ENCODE results near the gene CD48. TPM values are rescaled to one million over a fixed set of nuclear protein-coding genes. Genes with fewer than 3 reads are reported as not detected.
"Not testable (repeated sequence)": the region's sequence is repeated elsewhere in the genome, so short reads cannot be mapped to it uniquely, and the experiment has no call there.

The CD48 gene
- total and polyA plus RNA-seq, 2 donors, result 7.0 to 7.5 TPM

DNA sequence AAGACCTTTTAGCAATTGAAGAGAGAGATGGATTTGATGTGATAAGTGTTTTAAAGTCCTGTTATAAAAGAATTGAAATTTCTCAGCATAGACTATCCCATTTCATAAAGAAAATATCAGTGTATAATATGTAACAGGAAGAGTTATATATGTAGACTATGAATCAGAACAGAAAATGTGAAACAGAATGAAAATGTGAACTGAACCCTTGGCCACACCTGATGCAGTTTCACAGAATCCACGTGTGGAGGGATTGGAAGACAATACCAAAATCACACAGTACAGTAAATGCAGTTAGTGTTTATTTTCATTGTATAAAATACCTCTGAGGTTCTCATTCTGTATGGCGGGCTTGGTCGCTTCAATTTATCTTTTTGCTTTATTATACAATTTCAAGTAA, 54.9 kb downstream of the CD48 start:
- WGBS, result 45% methylated on average over 3 of the region's 3 CpGs

DNA sequence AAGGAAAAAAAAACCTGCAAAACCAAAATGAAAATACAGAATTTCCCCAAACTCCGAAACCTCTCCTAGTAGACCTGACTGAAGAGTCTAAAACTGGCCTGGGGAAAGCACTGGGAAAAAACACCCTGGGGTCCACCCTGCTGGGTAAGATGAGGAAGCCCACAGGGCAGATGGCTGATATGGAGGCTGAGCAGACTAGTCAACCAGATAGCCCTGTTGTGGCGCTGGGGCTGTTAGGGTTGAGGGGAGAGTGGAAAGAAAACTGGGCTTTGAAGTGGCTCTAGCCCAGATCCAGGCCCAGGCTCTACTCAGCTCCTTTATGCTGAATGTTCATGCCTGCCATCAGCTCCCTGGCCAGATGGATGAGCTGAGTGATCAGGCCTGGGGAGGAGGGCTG, 58.0 kb downstream of the CD48 start:
- H3K27ac ChIP-seq (ENCODE audit: low read depth), result no peak overlapping the region
- H3K4me1 ChIP-seq (ENCODE audit: insufficient read depth), result no peaks in the 10 kb centered on the region
- no peak for DNase-seq (ENCODE audit: extremely low spot score)
- H3K36me3 ChIP-seq (ENCODE audit: insufficient read depth), result no peaks in the 10 kb centered on the region
- no peak overlapping the region for H3K4me3 ChIP-seq (ENCODE audit: low read depth, low read length)
- 97% methylated on average over 2 of the region's 2 CpGs for WGBS

More for the DNA sequence above, 54.9 kb downstream of the CD48 start:
- Histone ChIP-seq H3K4me3 (ENCODE audit: low read depth, low read length) (no peak overlapping the region), H3K36me3 (ENCODE audit: insufficient read depth) (no peaks in the 10 kb centered on the region), H3K27ac (ENCODE audit: low read depth) (no peak overlapping the region), H3K4me1 (ENCODE audit: insufficient read depth) (no peaks in the 10 kb centered on the region)
- DNase-seq (ENCODE audit: extremely low spot score), result no peak

DNA sequence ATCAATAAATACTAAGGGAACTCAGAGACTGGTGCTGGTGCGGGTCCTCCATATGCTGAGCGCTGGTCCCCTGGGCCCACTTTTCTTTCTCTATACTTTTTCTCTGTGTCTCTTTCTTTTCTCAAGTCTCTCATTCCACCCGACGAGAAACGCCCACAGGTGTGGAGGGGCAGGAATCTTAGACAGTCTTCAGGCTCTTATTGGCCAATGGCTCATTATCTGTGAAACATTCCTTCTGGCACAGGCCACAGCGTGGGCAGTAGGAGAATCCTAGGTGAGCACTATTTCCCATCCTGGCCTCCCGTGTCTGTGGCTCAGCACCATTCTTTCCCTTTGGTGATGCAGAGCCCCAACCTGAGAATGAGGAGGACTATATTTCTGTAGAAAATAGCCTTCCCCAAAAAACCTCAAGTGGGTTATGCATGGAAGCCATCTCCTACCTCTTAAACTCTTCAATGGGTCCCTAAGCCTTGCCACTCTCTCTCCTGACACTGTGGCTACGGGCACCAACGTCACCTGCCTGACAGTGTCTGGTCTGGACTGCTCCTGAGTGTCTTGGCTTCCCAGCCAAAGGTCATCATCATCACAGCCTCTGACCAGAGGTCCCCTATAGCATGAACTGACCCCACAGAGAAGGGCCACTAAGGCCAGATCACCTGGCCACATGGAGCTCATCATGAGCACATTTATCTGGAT, 58.5 kb downstream of the CD48 start:
- Histone ChIP-seq H3K36me3 (ENCODE audit: insufficient read depth) (no peaks in the 10 kb centered on the region), H3K4me3 (ENCODE audit: low read depth, low read length) (no peak overlapping the region), H3K27ac (ENCODE audit: low read depth) (no peak overlapping the region), H3K4me1 (ENCODE audit: insufficient read depth) (no peaks in the 10 kb centered on the region)
- 90% methylated on average over 9 of the region's 9 CpGs for WGBS
- DNase-seq (ENCODE audit: extremely low spot score), result no peak

GRCh38 chr1:160652065-160652641, 59.5 kb downstream of the CD48 start:
- DNase-seq (ENCODE audit: extremely low spot score); H3K36me3 ChIP-seq (ENCODE audit: insufficient read depth): not testable (repeated sequence)

GRCh38 chr1:160651433-160652064, 60.1 kb downstream of the CD48 start:
- no peak overlapping the region for H3K27ac ChIP-seq (ENCODE audit: low read depth)
- H3K4me3 ChIP-seq (ENCODE audit: low read depth, low read length), result no peak overlapping the region
- WGBS, result 22% methylated on average over 1 of the region's 1 CpG
- H3K36me3 ChIP-seq (ENCODE audit: insufficient read depth), result no peaks in the 10 kb centered on the region
- DNase-seq (ENCODE audit: extremely low spot score), result no peak
- no peaks in the 10 kb centered on the region for H3K4me1 ChIP-seq (ENCODE audit: insufficient read depth)

More at GRCh38 chr1:160652065-160652641, 59.5 kb downstream of the CD48 start:
- H3K27ac ChIP-seq (ENCODE audit: low read depth); H3K4me3 ChIP-seq (ENCODE audit: low read depth, low read length); H3K4me1 ChIP-seq (ENCODE audit: insufficient read depth): not testable (repeated sequence)
- 22% methylated on average over 8 of the region's 8 CpGs for WGBS

- no peak for DNase-seq (ENCODE audit: extremely low spot score)
- Histone ChIP-seq H3K27ac (ENCODE audit: low read depth) (peak overlapping the region; percentile 11), H3K4me3 (ENCODE audit: low read depth, low read length) (peak overlapping the region; percentile 8), H3K4me1 (ENCODE audit: insufficient read depth) (no peaks in the 10 kb centered on the region), H3K36me3 (ENCODE audit: insufficient read depth) (no peaks in the 10 kb centered on the region)
- 79% methylated on average over 3 of the region's 3 CpGs for WGBS
These were observed 64.3 kb downstream of the CD48 start for GRCh38 chr1:160647329-160647720.

GRCh38 chr1:160646711-160647328, 64.8 kb downstream of the CD48 start, which contains the start of gene SLAMF1:
Gene SLAMF1 (minus strand): TSS chr1:160647044. CDS start chr1:160646945, 99 bp downstream.
- H3K27ac ChIP-seq (ENCODE audit: low read depth), result peak within 1 kb of the TSS; percentile 11
- 59% methylated on average over 11 of the region's 11 CpGs for WGBS

GRCh38 chr1:160646180-160646579, 65.4 kb downstream of the CD48 start:
- Histone ChIP-seq H3K4me1 (ENCODE audit: insufficient read depth) (no peaks in the 10 kb centered on the region), H3K27ac (ENCODE audit: low read depth) (no peak overlapping the region), H3K36me3 (ENCODE audit: insufficient read depth) (no peaks in the 10 kb centered on the region), H3K4me3 (ENCODE audit: low read depth, low read length) (peak overlapping the region; percentile 24)
- WGBS, result 94% methylated on average over 1 of the region's 1 CpG
- no peak for DNase-seq (ENCODE audit: extremely low spot score)

More at GRCh38 chr1:160646711-160647328, 64.8 kb downstream of the CD48 start, which contains the start of gene SLAMF1:
- Histone ChIP-seq H3K4me3 (ENCODE audit: low read depth, low read length) (peak within 1 kb of the TSS; percentile 24), H3K36me3 (ENCODE audit: insufficient read depth) (no peaks in the 10 kb centered on the region), H3K4me1 (ENCODE audit: insufficient read depth) (no peaks in the 10 kb centered on the region)
- DNase-seq (ENCODE audit: extremely low spot score), result no peak

GRCh38 chr1:160645386-160646130, 66.1 kb downstream of the CD48 start:
- no peak overlapping the region for H3K27ac ChIP-seq (ENCODE audit: low read depth)
- peak overlapping the region; percentile 24 for H3K4me3 ChIP-seq (ENCODE audit: low read depth, low read length)
- no peaks in the 10 kb centered on the region for H3K36me3 ChIP-seq (ENCODE audit: insufficient read depth)
- no peaks in the 10 kb centered on the region for H3K4me1 ChIP-seq (ENCODE audit: insufficient read depth)
- WGBS, result 85% methylated on average over 13 of the region's 13 CpGs
- no peak for DNase-seq (ENCODE audit: extremely low spot score)

GRCh38 chr1:160644399-160644798, 67.2 kb downstream of the CD48 start:
- no peak for DNase-seq (ENCODE audit: extremely low spot score)
- H3K4me3 ChIP-seq (ENCODE audit: low read depth, low read length), result no peak overlapping the region
- H3K4me1 ChIP-seq (ENCODE audit: insufficient read depth), result no peaks in the 10 kb centered on the region
- no peaks in the 10 kb centered on the region for H3K36me3 ChIP-seq (ENCODE audit: insufficient read depth)
- H3K27ac ChIP-seq (ENCODE audit: low read depth), result no peak overlapping the region

DNA sequence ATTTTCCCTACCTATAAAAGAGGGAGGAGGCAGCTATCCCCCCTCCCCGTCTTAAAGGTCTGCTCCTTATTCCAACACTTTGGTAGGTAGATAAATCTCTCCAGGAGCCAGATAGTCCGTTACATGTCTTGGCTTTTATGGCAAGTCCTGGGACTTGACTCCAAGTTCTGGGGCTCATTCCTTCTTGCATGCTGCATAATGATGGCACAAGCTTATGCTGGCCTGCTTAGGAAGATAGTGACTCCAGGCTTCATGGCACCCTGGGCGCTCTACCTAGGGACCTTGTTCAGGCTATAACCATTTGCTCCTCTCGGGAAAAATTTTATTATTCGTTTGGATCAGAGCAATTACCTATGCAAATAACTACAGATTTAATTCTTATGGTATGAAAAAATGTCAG, 68.5 kb downstream of the CD48 start:
- WGBS, result 88% methylated on average over 5 of the region's 5 CpGs
- no peak overlapping the region for H3K27ac ChIP-seq (ENCODE audit: low read depth)
- no peaks in the 10 kb centered on the region for H3K4me1 ChIP-seq (ENCODE audit: insufficient read depth)
- H3K36me3 ChIP-seq (ENCODE audit: insufficient read depth), result no peaks in the 10 kb centered on the region
- no peak for DNase-seq (ENCODE audit: extremely low spot score)
- no peak overlapping the region for H3K4me3 ChIP-seq (ENCODE audit: low read depth, low read length)

DNA sequence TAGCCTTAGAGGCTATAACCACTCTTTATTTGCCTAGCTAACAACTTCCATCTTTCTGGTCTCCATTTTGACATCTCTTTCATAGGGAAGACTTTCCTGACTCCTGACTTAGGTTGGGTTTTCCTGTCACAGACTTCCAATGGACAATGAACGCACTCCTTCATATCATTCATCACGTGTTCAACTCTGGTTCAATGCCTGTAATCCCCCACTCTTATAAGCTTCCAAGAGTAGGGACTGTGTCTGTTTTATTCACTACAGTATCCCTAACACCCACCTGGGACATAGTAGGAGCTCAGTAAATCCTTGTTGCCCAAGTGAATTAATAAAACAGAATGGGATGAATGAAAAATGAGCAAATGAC, 69.4 kb downstream of the CD48 start:
- 90% methylated on average over 2 of the region's 2 CpGs for WGBS
- no peak for DNase-seq (ENCODE audit: extremely low spot score)
- H3K4me3 ChIP-seq (ENCODE audit: low read depth, low read length), result no peak overlapping the region
- no peaks in the 10 kb centered on the region for H3K4me1 ChIP-seq (ENCODE audit: insufficient read depth)
- no peaks in the 10 kb centered on the region for H3K36me3 ChIP-seq (ENCODE audit: insufficient read depth)
- H3K27ac ChIP-seq (ENCODE audit: low read depth), result no peak overlapping the region

Measured in urinary bladder (tissue), 4 donors.